ENCODE measurements around the gene PROX2. TPM values are rescaled to one million over a fixed set of nuclear protein-coding genes. Genes with fewer than 3 reads are reported as not detected.

PROX2 gene
- polyA plus RNA-seq, 4 donors = 0.44 to 1.1 (median 0.68) TPM

DNA sequence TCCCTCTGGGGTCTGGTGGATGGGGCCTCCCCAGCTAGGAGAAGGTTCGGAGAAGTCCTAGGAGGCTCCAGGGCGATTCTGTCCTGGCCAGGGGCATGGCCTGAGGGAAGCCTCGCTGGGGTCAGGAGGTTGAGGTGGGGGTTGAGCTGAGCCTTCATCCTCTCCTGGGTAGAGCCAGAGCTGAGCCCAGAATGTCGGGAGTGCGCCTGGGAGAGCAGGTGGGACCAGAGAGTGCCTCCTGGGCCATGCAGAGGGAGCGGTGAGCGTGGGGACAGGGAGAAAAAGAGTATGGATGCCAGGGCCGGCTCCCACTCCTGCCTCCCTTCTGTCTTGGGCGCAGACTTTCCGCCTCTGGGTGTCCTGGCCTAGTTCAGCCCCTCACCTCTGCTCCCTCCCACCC, 34.0 kb upstream of the PROX2 start:
- no peak for DNase-seq (ENCODE audit: low read depth in 4 of 4, low spot score in 3 of 4)

DNA sequence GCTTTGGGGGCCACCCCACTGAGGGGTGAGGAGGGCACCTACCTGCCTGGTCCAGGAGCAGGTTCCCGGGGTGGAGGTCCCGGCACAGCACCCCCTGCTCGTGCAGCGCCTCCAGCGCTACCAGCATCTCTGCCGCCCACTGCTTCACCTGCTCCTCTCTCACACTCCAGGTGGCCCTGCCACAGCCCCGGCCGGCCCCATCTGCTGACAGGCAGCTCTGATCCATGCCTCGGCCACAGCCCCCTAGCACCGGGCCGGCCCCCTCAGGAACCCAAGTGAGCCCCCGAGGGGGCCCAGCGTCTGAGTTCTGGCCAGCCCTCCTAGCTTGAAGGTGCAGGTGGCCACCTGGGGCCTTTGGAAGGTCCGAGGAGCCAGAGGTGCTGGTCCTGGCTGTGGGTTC, 33.6 kb upstream of the PROX2 start:
- no peak for DNase-seq (ENCODE audit: low read depth in 4 of 4, low spot score in 3 of 4)

DNA sequence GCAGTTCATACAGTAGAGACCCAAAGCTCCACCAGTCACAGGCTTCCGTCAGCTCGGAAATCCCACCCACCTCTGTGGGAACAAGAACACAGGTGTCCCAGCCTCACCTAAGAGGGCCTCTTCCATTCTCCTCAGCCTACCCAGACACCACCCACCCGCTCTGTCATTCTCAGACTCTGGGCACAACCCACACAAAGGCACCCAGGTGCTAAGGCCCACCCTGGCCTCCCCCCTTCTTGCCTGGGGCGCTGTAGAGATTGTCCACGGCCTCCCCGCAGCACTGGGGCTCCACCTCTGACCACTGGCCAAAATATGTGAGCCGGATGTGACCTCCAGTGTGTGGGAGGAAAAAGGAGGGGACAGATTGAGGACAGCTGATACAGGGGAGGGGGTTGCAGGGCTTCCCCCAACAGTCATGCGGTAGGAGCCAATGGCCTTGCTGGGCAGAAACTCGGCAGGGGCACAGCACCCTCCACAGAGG, 33.0 kb upstream of the PROX2 start:
- no peak for DNase-seq (ENCODE audit: low read depth in 4 of 4, low spot score in 3 of 4)

DNA sequence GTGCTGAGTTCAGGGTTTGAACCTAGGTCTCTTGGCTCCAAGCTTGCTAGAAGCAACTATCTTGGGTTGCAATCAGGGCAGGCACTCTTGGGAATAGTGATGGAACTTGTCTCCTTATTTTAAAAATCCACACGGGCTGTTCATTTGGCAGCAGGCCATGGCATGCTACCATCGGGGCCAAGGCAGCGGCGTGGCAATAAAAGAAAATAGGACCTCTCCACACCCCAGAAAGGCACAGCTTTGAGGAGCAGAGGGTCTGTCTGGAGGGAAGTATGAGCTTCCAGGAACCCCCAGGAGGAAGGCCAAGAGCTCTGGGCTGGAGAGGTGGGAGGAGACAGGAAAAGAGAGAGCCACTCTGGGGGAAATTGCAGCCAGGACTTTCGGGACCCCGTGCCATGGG, 31.8 kb upstream of the PROX2 start:
- no peak for DNase-seq (ENCODE audit: low read depth in 4 of 4, low spot score in 3 of 4)

DNA sequence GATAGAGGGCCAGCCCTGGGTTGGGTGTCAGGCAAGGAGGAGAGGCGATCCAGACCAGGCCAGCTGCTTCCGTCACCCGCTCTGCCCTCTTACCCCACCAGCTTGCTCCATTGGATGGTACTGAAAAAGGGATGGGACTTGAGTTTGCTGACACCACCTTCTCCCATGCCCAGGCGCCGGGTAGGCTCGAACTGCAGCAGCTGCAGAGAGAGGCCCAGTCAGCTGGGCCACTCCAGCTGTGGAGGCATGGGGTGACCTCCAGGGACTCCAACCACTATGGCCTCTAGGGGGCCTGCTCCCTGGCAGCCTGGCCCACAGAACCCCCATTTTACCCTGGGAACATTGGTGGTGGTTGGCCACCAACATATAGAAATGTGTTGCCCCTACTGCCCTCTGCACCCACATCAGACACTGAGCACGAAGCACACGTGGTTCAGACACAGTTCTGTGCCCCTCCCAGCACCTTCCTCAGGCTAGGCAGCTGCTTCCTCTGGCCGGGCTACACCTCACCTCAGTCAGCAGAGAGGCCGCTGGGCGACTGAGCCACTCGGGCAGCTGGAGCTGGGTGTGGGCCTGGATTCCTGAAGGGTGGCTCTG, 31.1 kb upstream of the PROX2 start:
- no peak for DNase-seq (ENCODE audit: low read depth in 4 of 4, low spot score in 3 of 4)

DNA sequence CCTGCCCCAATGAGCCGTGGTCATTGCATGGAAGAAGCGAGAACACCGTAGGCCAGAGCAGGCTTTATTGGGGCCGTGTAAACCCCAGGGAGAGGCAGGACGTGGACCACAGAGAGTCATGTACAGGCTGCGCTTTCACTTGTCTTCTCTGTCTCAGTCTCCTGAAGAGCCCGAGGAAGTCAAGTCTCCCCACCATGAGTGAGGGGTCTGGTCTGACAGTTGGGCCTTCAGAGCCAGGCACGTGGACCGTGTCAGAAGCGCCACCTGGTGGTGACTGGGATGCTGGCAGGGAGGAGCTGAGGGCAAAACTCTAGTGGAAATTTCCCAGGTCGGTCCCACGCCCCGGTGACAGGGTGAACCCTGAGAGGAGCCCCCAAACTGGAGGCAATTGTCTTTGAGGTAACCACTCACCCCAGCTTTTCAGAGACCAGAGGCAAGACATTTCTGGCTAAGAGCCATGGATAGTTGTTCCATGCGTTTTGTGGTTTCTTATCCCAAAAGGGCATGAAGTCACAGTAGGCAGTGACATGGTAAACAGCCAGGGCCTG, 29.7 kb upstream of the PROX2 start:
- DNase-seq (ENCODE audit: low read depth in 4 of 4, low spot score in 3 of 4) = peak in 2 of 4 donors; percentile 35 to 39

DNA sequence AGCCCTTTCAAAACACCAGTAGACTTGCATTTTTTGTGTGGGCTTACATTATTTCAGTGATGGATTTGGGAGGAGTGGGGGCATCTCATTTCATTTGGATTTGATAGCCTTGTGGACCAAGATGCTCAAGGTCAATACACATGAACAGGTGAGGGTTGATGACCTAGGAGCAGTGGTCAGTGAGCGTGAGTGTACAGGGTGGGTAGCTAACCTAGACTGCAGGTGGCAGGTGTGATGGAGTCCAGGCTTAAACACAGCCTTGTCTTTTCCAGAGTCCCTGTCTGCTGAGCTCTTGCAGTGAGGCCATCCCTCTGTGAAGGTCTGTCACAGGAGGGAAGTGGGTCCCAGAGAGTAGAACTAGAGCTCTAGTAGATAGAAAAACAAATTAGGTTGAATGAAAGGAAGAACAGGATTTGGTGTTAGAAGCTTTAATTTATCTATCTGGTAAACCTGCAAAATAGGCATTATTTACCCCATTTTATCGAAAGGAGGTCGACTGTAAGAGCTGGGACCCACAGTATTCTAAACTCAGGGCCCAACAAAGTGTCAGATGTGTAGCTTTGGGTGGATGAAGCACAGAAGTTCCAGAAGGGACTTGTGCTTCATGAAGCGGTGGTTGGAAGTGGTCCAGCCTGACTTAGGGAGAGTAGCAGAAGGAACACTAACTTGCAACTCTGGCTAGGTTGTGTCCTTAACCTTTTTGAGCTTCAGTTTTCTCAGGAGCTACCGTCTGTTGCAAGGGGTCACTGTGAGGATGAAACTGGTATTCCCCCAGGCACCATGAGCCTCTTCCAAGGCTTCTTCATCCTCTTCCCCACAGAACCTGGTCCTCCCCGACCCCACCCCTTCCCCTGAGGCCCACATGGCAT, 28.9 kb upstream of the PROX2 start:
- no peak for DNase-seq (ENCODE audit: low read depth in 4 of 4, low spot score in 3 of 4)

DNA sequence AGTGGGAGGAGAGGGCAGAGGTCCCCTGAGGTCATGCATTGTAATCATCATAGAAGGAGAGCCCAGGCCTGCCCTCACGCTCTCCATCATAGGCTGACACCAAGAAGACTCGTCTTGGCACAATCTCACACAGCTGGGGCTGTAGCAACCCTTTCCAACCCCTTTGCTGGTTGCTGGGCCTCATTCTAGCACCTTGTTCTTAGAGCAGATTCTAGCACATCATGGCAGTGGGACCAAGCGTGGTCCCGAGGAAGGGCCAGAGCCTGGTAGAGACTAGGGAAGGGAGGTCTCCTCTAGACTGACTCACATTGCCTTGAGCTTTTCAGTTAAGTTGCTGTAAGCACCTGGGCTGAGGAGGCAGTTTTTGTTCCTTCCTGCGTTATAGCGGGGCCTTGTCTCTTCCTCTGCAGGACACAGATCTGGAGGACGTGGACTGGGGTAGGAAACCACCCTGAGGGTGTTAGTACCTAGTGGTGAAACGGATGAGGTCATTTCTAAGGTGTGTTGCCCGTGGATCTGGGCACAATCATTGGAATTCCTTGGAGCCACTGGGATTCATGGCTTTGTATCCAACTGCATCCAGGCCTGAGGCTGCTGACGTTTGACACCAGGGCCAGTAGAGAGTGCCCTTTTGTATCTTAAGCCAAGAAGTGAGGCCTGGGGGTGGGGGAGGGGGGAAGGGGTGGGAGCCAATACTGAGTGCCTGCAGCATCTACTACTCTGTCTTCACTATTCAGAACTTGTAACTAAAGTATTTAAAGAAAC, 27.2 kb upstream of the PROX2 start:
- DNase-seq (ENCODE audit: low read depth in 4 of 4, low spot score in 3 of 4) = no peak

DNA sequence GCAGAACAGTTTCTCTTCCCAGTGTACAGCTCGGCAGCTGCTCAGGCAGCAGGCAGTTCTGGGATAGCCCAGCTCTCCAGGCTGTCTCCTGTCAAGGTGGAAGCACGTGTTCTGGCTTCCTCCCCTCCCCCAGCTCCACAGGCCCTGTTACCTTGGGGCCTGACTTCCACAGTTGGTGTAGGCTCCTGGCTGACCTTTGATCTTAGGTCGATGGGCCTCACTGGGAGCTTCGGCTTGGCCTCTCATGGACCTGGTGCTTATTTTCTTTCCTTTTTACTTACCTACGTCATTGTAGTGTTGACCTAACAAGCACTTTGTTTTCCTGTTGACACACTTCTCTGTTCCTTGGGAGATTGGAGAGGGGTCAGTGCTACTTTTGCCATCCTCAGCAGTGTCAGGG, 22.7 kb upstream of the PROX2 start:
- DNase-seq (ENCODE audit: low read depth in 4 of 4, low spot score in 3 of 4) = no peak

DNA sequence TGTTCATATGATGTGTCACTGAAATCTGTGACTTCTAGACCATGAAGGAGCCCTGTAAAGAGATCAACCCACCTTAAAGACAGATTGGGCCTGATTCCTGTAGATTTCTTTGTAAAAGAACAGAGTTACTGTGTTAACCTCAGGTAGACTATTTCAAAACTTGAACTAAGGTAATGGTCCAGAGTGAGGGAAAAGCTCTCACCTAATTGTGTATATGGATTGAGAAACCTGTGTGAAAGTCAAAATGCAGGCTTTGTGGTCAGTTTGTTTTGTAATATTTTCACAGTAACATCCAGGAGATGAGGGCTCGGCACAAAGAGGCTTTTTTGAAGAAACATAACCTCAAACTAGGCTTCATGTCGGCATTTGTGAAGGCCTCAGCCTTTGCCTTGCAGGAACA, 22.1 kb upstream of the PROX2 start:
- DNase-seq (ENCODE audit: low read depth in 4 of 4, low spot score in 3 of 4) = no peak

DNA sequence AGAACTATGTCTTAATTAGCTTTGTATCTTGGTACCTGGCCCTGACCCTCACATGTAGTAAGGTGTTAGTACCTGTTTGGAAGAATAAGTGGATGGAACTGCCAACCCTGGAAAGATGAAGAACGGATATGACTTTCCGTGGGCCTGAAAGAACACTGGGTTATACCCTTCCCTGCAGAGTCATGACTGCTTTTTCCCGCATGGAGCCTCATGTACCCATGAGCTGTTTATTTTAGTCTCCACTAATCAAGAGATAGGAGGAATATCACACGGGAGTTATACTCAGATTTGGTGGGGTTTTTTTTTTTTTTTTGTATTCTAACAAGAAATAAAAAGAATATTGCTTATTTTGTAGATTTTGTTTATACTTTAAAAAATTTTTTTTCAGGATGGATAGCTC, 21.7 kb upstream of the PROX2 start:
- no peak for DNase-seq (ENCODE audit: low read depth in 4 of 4, low spot score in 3 of 4)

DNA sequence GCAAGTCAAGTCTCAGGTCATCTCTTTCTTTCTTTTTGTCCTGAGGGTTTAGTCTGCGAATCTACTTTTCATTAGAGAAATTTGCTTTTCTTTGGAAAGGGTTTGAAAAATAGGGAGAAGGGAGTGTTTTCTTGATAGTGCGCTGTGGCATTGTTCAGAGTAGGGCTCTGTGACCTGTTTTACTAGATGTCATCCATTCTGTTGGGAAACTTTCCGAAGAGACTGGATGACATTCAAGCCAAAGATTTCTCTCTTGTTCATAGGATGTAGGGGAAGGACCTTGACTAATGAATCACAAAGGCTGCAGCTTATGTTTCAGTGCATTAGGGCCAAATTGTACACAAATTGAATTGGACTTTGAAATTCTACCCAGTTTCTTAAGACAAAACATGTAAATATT, 20.5 kb upstream of the PROX2 start:
- no peak for DNase-seq (ENCODE audit: low read depth in 4 of 4, low spot score in 3 of 4)

DNA sequence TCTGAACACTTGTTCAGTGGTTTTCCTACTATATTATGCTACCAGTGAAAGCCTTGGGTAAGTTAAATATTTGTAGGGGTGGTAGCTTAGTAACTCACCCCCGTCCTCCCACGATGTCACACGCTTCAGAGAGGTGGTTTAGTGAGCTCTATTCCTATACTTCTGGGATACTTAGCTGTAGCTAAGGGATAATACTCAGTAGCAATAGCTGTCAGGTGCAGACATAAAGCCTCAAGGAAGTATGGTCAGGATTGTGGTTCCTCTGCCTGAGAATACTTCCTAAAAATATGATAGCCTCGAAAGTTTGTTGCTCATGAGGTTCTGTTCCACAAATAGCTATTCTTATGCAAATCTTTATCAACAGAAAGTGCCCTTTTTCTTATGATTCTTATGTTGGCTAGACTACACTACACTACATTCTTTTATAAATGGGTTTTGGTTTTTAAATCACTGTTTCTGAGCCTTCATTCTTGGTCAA, 17.7 kb upstream of the PROX2 start:
- DNase-seq (ENCODE audit: low read depth in 4 of 4, low spot score in 3 of 4) = no peak

DNA sequence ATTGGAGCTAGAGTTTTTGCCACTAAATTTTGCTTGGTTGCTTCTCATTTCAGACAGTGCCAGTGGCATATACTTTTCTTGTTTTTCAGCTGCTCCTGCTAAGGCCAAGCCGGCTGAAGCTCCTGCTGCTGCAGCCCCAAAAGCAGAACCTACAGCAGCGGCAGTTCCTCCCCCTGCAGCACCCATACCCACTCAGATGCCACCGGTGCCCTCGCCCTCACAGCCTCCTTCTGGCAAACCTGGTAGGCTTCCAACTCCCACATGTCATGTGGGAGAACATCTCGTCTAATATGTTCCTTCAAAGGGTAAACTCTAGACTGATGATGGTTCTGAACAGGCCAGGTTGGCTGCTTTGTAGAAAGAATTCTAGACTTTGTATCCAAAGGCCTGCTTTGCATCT, 16.8 kb upstream of the PROX2 start:
- DNase-seq (ENCODE audit: low read depth in 4 of 4, low spot score in 3 of 4) = no peak

DNA sequence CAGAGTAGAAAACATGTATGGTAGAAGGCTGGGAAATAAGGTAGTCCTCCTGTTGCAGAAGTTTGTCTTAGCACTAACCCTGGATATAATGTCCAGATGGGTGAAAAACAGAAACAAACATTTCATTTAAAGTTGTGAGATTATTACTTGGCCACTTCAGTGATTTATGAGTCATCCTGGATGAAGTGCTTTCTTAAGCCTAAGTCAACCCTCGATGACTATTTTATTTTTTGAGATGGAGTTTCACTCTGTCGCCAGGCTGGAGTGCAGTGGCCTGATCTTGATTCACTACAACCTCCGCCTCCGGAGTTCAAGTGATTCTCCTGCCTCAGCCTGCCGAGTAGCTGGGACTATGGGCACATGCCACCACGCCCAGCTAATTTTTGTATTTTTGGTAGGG, 15.9 kb upstream of the PROX2 start:
- DNase-seq (ENCODE audit: low read depth in 4 of 4, low spot score in 3 of 4) = no peak

DNA sequence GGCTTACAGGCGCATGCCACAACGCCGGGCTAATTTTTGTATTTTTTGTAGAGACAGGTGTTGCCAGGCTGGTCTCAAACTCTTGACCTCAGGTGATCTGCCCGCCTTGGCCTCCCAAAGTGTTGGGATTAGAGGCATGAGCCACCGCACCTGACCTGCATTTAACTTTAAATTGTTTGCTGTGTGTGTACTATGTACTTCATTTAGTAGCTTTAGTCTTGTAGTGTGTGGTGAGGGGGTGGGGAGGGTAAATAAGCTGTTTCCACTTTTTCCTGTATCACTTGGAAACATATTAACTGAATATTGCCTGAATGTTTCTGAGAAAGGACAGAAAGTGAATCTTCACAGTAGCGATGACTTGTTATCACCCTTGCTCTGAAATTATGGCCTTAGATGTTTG, 14.3 kb upstream of the PROX2 start:
- no peak for DNase-seq (ENCODE audit: low read depth in 4 of 4, low spot score in 3 of 4)

DNA sequence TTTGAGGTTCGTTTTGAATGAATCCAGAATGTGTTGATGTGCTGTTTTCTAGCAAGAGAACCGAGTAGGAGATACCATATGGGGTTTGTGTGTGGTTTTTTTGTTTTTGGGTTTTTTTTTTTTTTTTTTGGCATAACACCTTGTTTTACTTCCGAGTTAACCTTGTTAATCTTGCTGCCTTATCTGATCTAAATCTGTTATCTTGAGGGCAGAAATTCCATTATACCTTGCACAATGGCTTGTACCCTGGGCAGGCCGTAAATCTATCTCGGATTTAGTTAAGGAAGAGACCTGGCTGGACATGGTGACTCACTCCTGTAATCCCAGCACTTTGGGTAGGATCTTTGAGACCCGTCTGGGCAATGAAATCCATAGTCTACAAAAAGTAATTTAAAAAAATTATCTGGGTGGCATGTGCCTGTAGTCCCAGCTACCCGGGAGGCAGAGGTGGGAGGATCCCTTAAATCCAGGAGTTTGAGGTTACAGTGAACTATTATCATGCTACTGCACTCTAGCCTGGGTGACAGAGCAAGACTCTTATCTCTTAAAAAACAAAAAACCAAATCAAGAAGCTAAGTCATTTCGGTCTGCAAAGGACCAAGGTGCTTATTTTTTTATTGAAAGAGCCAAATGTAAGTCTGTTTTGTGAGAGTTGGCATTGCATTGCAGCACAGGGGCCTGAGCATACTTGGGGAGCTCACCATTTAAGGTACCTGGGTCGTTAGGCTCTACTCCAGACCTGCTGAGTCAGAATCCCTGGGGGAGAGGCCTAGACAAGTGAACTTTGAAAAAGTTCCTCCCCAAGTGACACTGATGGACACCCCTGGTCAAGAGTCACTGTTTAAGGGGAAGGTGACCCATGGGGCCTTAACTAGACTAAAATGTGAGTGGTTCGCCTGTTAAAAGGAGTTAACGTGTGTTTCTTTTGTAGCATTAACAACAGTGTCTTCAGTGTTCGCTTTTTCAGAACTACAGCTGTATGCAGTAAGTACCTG, 12.5 kb upstream of the PROX2 start:
- no peak for DNase-seq (ENCODE audit: low read depth in 4 of 4, low spot score in 3 of 4)

DNA sequence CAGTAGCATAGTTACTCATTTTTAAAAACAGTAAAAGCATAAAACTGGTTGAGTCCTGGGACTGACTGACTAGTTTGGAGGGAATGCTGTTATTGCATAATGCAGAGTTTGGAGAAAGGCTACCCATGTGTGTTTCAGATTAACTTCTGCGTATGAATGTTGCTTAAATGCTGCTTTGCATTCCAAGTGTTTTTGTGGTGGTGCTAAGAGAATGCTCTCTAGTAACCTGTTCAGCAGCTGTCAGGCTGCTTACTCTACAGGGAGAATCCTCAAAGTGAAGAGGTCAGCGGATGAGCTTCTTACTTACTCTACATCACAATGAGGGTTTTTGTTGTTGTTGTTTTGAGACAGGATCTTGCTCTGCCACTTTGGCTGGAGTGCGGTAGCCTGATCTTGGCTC, 10.1 kb upstream of the PROX2 start:
- no peak for DNase-seq (ENCODE audit: low read depth in 4 of 4, low spot score in 3 of 4)

DNA sequence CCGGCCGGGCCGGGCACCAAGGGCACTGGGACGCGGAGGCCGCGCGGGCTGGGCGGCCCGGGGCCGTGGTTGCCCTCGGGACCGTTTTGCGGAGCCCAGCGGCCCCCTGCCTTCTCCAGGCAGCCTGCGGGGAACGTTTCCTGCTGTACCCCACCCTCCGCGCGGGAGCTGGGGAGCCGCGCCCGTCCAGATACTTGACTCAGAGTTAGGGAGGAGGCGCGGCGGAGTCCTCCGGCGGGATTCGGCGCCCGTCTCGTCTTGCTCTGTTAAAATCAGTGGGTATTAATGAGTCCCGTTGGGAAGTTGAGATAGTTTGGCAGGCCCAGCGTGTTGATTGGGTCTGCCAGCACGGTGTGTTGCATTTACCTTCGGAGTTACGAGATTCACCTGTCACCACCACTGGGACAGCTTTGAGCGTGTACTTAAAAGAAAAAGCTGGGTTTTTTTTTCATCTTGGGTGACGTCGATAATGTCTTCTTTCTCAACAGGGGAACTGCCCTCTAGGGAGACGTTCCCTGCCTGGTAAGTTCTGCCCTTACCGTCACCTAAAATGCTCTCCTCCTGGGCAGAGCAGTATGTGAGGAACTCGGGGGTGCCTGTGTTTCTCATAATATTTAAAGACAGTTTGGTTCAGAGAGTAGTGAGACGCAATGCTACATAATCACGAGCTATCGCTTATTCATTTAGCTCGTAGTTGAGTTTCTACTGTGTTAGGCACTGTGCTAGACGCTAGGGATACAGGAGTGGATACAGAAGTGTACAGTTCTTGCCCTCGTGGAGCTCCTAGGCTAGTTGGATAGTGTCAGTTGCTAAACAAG, 6.4 kb upstream of the PROX2 start:
- peak in 1 of 4 donors; percentile 13 for DNase-seq (ENCODE audit: low read depth in 4 of 4, low spot score in 3 of 4)

Measured in right renal pelvis (tissue), 4 donors.